Muscle of leg (tissue), 11 donors: ENCODE results near the gene ACKR4. TPM values are rescaled to one million over a fixed set of nuclear protein-coding genes. Genes with fewer than 3 reads are reported as not detected.
"Not testable (repeated sequence)": the region's sequence is repeated elsewhere in the genome, so short reads cannot be mapped to it uniquely, and the experiment has no call there.

Experiments
- DNase-seq: peaks from one replicate; pipeline ENCODE4 v3.0.0; 2013
- H3K27ac ChIP-seq: one replicate; pipeline ENCODE4 v1.5.1; 2013; ENCODE audit warnings: mild to moderate bottlenecking, low read length, control low read depth
- H3K27me3 ChIP-seq: one replicate; pipeline ENCODE4 v1.6.1; 2013; ENCODE audit warnings: low read length; ENCODE audit not compliant: control insufficient read depth, insufficient read depth
- H3K36me3 ChIP-seq: one replicate; pipeline ENCODE4 v1.6.1; 2013; ENCODE audit warnings: low read length; ENCODE audit not compliant: control insufficient read depth, insufficient read depth
- H3K4me1 ChIP-seq: one replicate; pipeline ENCODE4 v1.6.1; 2013; ENCODE audit warnings: low read length; ENCODE audit not compliant: control insufficient read depth, insufficient read depth
- H3K4me3 ChIP-seq: one replicate; pipeline ENCODE4 v1.5.1; 2013; ENCODE audit warnings: low read length, control low read depth
- H3K9me3 ChIP-seq: replicated peaks from 2 replicates; pipeline ENCODE4 v1.6.1; 2013; ENCODE audit warnings: low read depth, low read length; ENCODE audit not compliant: control insufficient read depth
- WGBS: methylation state at CpG from one replicate; pipeline ENCODE4 v1.1.5; 2013; ENCODE audit warnings: missing lambda C conversion rate; ENCODE audit not compliant: insufficient coverage; 5-methylcytosine and 5-hydroxymethylcytosine counted together
- polyA plus RNA-seq, 8 donors: library from polyadenylated mRNA; unstranded; fragments of 120-200 nt; gene quantifications; one replicate each; pipeline versions ENCODE4 v1.2.1 to v1.2.3, GENCODE V29; 2013; ENCODE audit warnings: inconsistent platforms in 1 of 8, low replicate concordance in 1 of 8; ENCODE audit not compliant: insufficient read length in 8 of 8, insufficient read depth in 1 of 8
- total RNA-seq: library from RNA; stranded (reverse); fragments of 120-200 nt; gene quantifications from one replicate; pipeline ENCODE4 v1.2.4, GENCODE V29; 2013

The ACKR4 gene
- total and polyA plus RNA-seq, 9 donors, result 0.28 to 8.0 (median 0.68) TPM

GRCh38 chr3:132593241-132593946 lies 3.7 kb upstream of the ACKR4 start:
- H3K36me3 ChIP-seq, result no peaks in the 10 kb centered on the region
- no peaks in the 10 kb centered on the region for H3K9me3 ChIP-seq
- no peak overlapping the region for H3K4me3 ChIP-seq
- no CpG with 5 or more reads among the region's 1 CpG for WGBS
- no peaks in the 10 kb centered on the region for H3K27me3 ChIP-seq
- peak; percentile 20 for DNase-seq
- no peak overlapping the region for H3K27ac ChIP-seq
- H3K4me1 ChIP-seq, result no peaks in the 10 kb centered on the region

- H3K9me3 ChIP-seq, result no peaks in the 10 kb centered on the region
- H3K4me3 ChIP-seq, result no peak overlapping the region
- H3K27ac ChIP-seq, result no peak overlapping the region
- no peaks in the 10 kb centered on the region for H3K4me1 ChIP-seq
- H3K27me3 ChIP-seq, result no peaks in the 10 kb centered on the region
- H3K36me3 ChIP-seq, result no peaks in the 10 kb centered on the region
- no peak for DNase-seq
- WGBS, result no CpG with 5 or more reads among the region's 3 CpGs
Observed at GRCh38 chr3:132593947-132594323, 3.1 kb upstream of the ACKR4 start.

- DNase-seq, result no peak
- H3K27ac ChIP-seq, result no peak overlapping the region
- no peaks in the 10 kb centered on the region for H3K4me1 ChIP-seq
- no peaks in the 10 kb centered on the region for H3K27me3 ChIP-seq
- no peak overlapping the region for H3K4me3 ChIP-seq
- no peaks in the 10 kb centered on the region for H3K36me3 ChIP-seq
- no peaks in the 10 kb centered on the region for H3K9me3 ChIP-seq
Observed at GRCh38 chr3:132594498-132594897, 2.6 kb upstream of the ACKR4 start.

GRCh38 chr3:132595014-132595413 lies 2.1 kb upstream of the ACKR4 start:
- Histone ChIP-seq H3K4me3 (no peak overlapping the region), H3K27me3 (no peaks in the 10 kb centered on the region), H3K27ac (no peak overlapping the region), H3K36me3 (no peaks in the 10 kb centered on the region), H3K9me3 (no peaks in the 10 kb centered on the region), H3K4me1 (no peaks in the 10 kb centered on the region)
- DNase-seq, result no peak

GRCh38 chr3:132596326-132596725 lies 744 bp upstream of the ACKR4 start:
- H3K4me1 ChIP-seq, result no peaks in the 10 kb centered on the region
- no peaks in the 10 kb centered on the region for H3K27me3 ChIP-seq
- H3K36me3 ChIP-seq, result no peaks in the 10 kb centered on the region
- H3K4me3 ChIP-seq, result no peak overlapping the region
- DNase-seq, result no peak
- no peaks in the 10 kb centered on the region for H3K9me3 ChIP-seq
- H3K27ac ChIP-seq, result no peak overlapping the region

GRCh38 chr3:132597660-132598059 lies 590 bp downstream of the ACKR4 start:
- no peak for DNase-seq
- Histone ChIP-seq H3K27me3 (no peaks in the 10 kb centered on the region), H3K4me3 (no peak overlapping the region), H3K4me1 (no peaks in the 10 kb centered on the region), H3K36me3 (no peaks in the 10 kb centered on the region), H3K27ac (no peak overlapping the region), H3K9me3 (no peaks in the 10 kb centered on the region)
- WGBS, result no CpG with 5 or more reads among the region's 2 CpGs

GRCh38 chr3:132598181-132598580 lies 1.1 kb downstream of the ACKR4 start:
- Histone ChIP-seq H3K4me3 (no peak overlapping the region), H3K27me3 (no peaks in the 10 kb centered on the region), H3K27ac (no peak overlapping the region), H3K4me1 (no peaks in the 10 kb centered on the region), H3K9me3 (no peaks in the 10 kb centered on the region), H3K36me3 (peaks cover 2% of the 10 kb centered on the region)
- no peak for DNase-seq
- WGBS, result 100% methylated on average over 1 of the region's 3 CpGs

GRCh38 chr3:132600614-132601013 lies 3.5 kb downstream of the ACKR4 start:
- not testable (repeated sequence) for H3K9me3 ChIP-seq, H3K27me3 ChIP-seq, H3K4me3 ChIP-seq, H3K4me1 ChIP-seq, H3K36me3 ChIP-seq, DNase-seq, H3K27ac ChIP-seq
- no CpG with 5 or more reads among the region's 1 CpG for WGBS

- Histone ChIP-seq H3K27me3 (no peaks in the 10 kb centered on the region), H3K4me3 (no peak overlapping the region), H3K27ac (no peak overlapping the region), H3K9me3 (no peaks in the 10 kb centered on the region), H3K36me3 (peaks cover 2% of the 10 kb centered on the region), H3K4me1 (no peaks in the 10 kb centered on the region)
- no peak for DNase-seq
- 87% methylated on average over 2 of the region's 2 CpGs for WGBS
Observed at GRCh38 chr3:132605374-132605792, 8.3 kb downstream of the ACKR4 start.

- DNase-seq, result peak; percentile 56
- H3K27me3 ChIP-seq, result no peaks in the 10 kb centered on the region
- no peak overlapping the region for H3K27ac ChIP-seq
- H3K4me1 ChIP-seq, result no peaks in the 10 kb centered on the region
- no CpG with 5 or more reads among the region's 1 CpG for WGBS
- H3K4me3 ChIP-seq, result no peak overlapping the region
- no peaks in the 10 kb centered on the region for H3K9me3 ChIP-seq
- H3K36me3 ChIP-seq, result peaks cover 2% of the 10 kb centered on the region
Observed at GRCh38 chr3:132606085-132606484, 9.0 kb downstream of the ACKR4 start.

- not testable (repeated sequence) for H3K36me3 ChIP-seq, DNase-seq, H3K9me3 ChIP-seq, H3K4me1 ChIP-seq, H3K4me3 ChIP-seq, H3K27me3 ChIP-seq, H3K27ac ChIP-seq
- 84% methylated on average over 5 of the region's 8 CpGs for WGBS
Observed at GRCh38 chr3:132606620-132607019, 9.6 kb downstream of the ACKR4 start.
